Lower leg skin (tissue), 4 donors: Measurements from ENCODE around the gene LNPEP. TPM values are rescaled to one million over a fixed set of nuclear protein-coding genes. Genes with fewer than 3 reads are reported as not detected.

Source experiments
- DNase-seq, 2 donors: peaks; one replicate each; pipeline ENCODE4 v3.0.0-alpha.2; 2019; ENCODE audit warnings: low spot score in 2 of 2
- H3K4me3 ChIP-seq: fragments of 200-600 bp; sonication (generic); 2 replicates; pipeline ENCODE4 v1.5.1; 2017; ENCODE audit warnings: mild to moderate bottlenecking, low read depth; ENCODE audit not compliant: poor library complexity, severe bottlenecking
- POLR2A ChIP-seq, 2 donors: fragments of 450-650 bp; IDR thresholded peaks; one replicate each; pipeline ENCODE4 v1.6.1; 2016 to 2017; ENCODE audit warnings: antibody characterized with exemption in 2 of 2, mild to moderate bottlenecking in 1 of 2, moderate library complexity in 1 of 2
- WGBS, 2 donors: methylation state at CpG; one replicate each; pipeline ENCODE4 v1.1.5; 2018; 5-methylcytosine and 5-hydroxymethylcytosine counted together
- intact Hi-C: fragments of 100-400 bp; cut with DNase I; formaldehyde crosslinking; loops from one replicate; pipeline ENCODE4 v1.15.0; 2023; ENCODE audit warnings: low total_unique reads
- total RNA-seq, 4 donors: library from RNA; depleted of rRNA; stranded (reverse); fragments of >200 nt; gene quantifications; one replicate each; pipeline ENCODE4 v1.1.0, GENCODE V29; 2016
- TF ChIP-seq, protein P1 (sequence below), 3 donors: fragments of 450-650 bp; IDR thresholded peaks; one replicate each; pipeline ENCODE4 v1.5.1; 2016; ENCODE audit warnings: antibody characterized with exemption in 3 of 3, mild to moderate bottlenecking in 3 of 3, moderate library complexity in 2 of 3

LNPEP gene
- total RNA-seq, 4 donors from 2014 or later = 53.9 to 60.1 (median 56.9) TPM

DNA sequence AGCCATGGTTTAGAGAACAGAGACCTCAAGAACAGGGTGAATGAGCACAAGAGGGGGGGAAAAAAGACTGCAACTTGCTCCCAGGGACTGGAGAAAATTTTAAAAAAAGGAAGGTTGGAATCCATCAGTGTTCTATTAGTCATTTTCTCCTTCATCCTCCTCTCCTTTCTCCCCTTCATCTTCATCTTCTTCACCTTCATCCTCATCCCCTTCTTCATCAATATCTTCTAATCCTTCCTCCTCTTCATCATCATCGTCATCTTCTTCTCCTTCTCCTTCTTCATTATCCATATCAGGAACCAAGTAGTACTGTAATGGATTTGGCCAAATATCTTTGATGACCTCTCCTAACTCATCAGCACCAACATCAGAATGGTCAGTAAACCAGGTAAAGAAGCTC lies 120.4 kb downstream of the LNPEP start:
- intact Hi-C loops = no loop called here
- WGBS, 2 donors = 88 to 97% methylated on average over 1 of the region's 1 CpG
- H3K4me3 ChIP-seq = no peak overlapping the region
- DNase-seq = no peak
- TF ChIP-seq, protein P1, sequence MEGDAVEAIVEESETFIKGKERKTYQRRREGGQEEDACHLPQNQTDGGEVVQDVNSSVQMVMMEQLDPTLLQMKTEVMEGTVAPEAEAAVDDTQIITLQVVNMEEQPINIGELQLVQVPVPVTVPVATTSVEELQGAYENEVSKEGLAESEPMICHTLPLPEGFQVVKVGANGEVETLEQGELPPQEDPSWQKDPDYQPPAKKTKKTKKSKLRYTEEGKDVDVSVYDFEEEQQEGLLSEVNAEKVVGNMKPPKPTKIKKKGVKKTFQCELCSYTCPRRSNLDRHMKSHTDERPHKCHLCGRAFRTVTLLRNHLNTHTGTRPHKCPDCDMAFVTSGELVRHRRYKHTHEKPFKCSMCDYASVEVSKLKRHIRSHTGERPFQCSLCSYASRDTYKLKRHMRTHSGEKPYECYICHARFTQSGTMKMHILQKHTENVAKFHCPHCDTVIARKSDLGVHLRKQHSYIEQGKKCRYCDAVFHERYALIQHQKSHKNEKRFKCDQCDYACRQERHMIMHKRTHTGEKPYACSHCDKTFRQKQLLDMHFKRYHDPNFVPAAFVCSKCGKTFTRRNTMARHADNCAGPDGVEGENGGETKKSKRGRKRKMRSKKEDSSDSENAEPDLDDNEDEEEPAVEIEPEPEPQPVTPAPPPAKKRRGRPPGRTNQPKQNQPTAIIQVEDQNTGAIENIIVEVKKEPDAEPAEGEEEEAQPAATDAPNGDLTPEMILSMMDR (IDR thresholded peaks at IDR 0.05) = no peak
- TF ChIP-seq POLR2A (IDR thresholded peaks at IDR 0.05) = no peak

DNA sequence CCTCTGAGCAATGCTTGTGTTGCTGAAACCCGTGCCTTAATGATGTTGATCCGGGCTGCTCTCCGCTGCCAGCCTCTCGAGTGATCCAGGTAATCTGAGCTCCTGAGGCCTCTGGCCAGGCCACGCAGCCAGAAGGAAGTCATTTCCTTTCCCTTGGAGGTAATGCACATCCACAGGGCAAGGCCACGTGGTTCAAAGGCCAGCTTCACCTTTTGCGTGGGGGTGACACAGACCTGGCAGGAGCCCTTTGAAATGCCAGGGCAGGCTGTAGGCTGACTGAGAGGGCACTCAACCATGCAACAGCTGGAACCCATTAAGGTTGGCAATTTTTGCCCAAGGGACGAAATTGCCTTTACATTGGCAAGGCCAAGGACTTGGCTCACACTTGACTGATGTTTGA lies 126.2 kb downstream of the LNPEP start:
- WGBS, 2 donors = 81 to 86% methylated on average over 8 of the region's 8 CpGs
- intact Hi-C loops = no loop called here
- H3K4me3 ChIP-seq = no peak overlapping the region
- no peak for DNase-seq
- TF ChIP-seq, protein P1 (IDR thresholded peaks at IDR 0.05) = no peak
- TF ChIP-seq POLR2A (IDR thresholded peaks at IDR 0.05) = no peak

DNA sequence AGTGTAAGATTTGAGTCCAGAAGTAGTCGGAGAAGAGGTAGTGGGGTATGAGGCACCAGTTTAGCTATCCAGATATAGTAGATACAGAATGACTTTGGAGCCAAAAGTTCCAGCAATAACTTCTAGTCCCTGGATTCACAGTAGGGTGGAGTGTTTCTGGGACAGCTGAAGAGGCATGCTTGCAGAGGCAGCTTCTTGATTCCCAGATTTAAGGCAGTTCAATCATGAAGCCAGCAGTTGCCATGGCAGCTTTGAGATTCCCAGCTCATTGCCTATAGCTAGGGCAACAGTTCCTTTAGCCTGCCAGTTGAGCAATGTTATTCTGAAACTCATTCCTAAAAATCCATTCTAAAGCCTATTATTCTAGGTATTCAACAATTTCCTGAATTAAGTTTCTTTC lies 127.4 kb downstream of the LNPEP start:
- no peak for DNase-seq
- intact Hi-C loops = no loop called here
- H3K4me3 ChIP-seq = no peak overlapping the region
- 59 to 70% methylated on average over 1 of the region's 1 CpG for WGBS, 2 donors
- no peak for TF ChIP-seq POLR2A (IDR thresholded peaks at IDR 0.05)
- TF ChIP-seq, protein P1 (IDR thresholded peaks at IDR 0.05) = no peak

DNA sequence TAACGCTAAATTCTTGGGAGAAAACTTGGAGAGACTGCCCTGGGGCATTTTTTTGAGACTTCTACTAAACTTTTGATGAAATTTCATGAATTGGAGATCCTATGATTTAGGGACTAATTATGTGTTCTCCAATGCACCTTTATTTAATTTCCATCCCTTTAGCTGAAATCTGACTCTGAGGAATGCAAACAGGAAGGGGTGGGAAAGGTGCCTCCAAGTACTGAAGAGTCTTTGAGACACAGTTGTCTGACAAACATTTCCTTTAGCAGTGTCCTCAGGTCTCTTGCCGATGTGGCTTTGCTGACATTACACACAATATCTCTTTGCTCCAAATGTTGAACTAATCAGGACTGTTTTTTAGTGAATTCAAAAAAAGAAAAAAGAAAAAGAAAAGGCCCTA lies 129.6 kb downstream of the LNPEP start:
- intact Hi-C loops = no loop called here
- no peak for DNase-seq
- H3K4me3 ChIP-seq = no peak overlapping the region
- TF ChIP-seq, protein P1 (IDR thresholded peaks at IDR 0.05) = no peak
- TF ChIP-seq POLR2A (IDR thresholded peaks at IDR 0.05) = no peak
- 19 to 42% methylated on average over 2 of the region's 2 CpGs for WGBS, 2 donors

DNA sequence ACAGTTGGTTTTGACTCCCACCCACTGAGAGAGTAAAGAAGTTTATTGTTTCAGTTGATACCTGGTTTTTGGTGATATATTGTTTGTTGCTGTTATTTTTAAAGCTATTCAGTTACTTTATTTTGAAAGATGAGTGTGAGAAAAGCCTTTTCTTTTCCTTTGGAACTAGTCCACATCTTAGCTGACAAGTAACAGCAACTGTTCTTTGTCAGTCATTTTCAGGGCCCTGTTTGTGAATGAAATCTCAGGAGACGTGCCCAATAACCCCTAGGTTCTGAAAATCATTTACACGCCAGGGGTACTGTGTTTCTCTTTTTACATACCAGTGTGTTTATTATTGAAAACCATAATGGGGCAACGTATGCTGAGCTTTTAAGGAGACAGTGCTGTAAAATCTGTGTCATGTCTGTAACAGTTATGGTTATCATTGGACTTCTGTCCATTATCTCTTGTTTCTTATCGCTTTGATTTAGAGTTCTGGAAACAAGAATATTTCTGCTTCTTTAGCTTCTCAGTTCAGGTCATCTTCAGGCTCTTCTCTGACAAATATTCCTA lies 131.5 kb downstream of the LNPEP start:
- 81 to 84% methylated on average over 4 of the region's 4 CpGs for WGBS, 2 donors
- H3K4me3 ChIP-seq = no peak overlapping the region
- DNase-seq = no peak
- intact Hi-C loops = no loop called here
- TF ChIP-seq, protein P1 (IDR thresholded peaks at IDR 0.05) = no peak
- TF ChIP-seq POLR2A (IDR thresholded peaks at IDR 0.05) = no peak

DNA sequence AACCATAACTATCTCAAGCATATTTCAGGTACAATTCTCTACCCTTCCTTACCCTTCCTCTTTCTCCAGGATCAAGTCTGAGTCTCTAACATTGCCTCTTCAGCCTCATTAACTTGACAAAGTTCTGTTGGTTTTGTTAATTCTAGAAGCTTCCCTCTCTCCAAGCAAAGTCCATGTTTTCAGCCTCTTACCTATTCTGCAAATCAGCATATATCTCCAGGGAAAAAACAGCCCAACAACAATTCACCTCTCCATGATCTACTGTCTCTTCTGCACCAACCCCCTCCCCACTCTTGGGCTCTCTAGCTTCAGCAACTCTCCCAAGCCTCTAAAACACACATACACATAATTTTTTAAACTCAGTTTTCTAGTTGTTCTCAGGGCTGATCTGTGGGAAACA lies 134.4 kb downstream of the LNPEP start:
- no peak for DNase-seq
- TF ChIP-seq, protein P1 (IDR thresholded peaks at IDR 0.05) = no peak
- no peak for TF ChIP-seq POLR2A (IDR thresholded peaks at IDR 0.05)
- no peak overlapping the region for H3K4me3 ChIP-seq
- intact Hi-C loops = no loop called here
